GM12878 (cell line): ENCODE data around the gene REPS1. TPM values are rescaled to one million over a fixed set of nuclear protein-coding genes. Genes with fewer than 3 reads are reported as not detected.

Experiments used
- ATAC-seq: fragments of 200-7000 bp; cut with Tn5 transposase; 3 replicates; pipeline ENCODE4 v1.9.1; 2020; ENCODE audit warnings: mild to moderate bottlenecking, moderate library complexity
- BruUV-seq: library from RNA; stranded (reverse); fragments of 400-500 nt; replicated peaks from 2 replicates; lab custom pipeline; 2021; lab: Mats Ljungman, UMichigan
- CTCF ChIA-PET: fragments of 300-600 bp; sonication (Branson Sonifier 250); formaldehyde crosslinking; extraction: SDS; loops from one replicate; lab custom pipeline; 2021; ENCODE audit warnings: inconsistent platforms; lab: Yijun Ruan, JAX
- POLR2A ChIA-PET: fragments of 350-600 bp; formaldehyde crosslinking; extraction: SDS; loops from one replicate; lab custom pipeline; 2021; ENCODE audit warnings: inconsistent platforms; lab: Charles Lee
- RAD21 ChIA-PET: fragments of 300-600 bp; sonication (Branson Sonifier 250); formaldehyde crosslinking; loops from one replicate; lab custom pipeline; 2023; ENCODE audit warnings: antibody characterized with exemption; ENCODE audit not compliant: unreplicated experiment; lab: Charles Lee
- SMC1A ChIA-PET: fragments of 300-600 bp; sonication (Branson Sonifier 250); formaldehyde crosslinking; loops from one replicate; lab custom pipeline; 2023; ENCODE audit not compliant: unreplicated experiment, uncharacterized antibody; lab: Charles Lee
- DNase-seq: peaks from one replicate; pipeline ENCODE4 v3.0.0-alpha.2; 2011; ENCODE audit warnings: low read depth, low spot score
- FAIRE-seq: peaks from 3 replicates; lab custom pipeline; 2011; peaks lifted over from hg19 to GRCh38; lab: Jason Lieb, UNC
- H2AFZ ChIP-seq: 2 replicates; pipeline ENCODE4 v1.6.0; 2011; ENCODE audit warnings: low read depth, low read length, control low read depth; ENCODE audit not compliant: control insufficient read depth
- H3K27ac ChIP-seq: 2 replicates; pipeline ENCODE4 v1.5.1; 2011; ENCODE audit warnings: control low read depth; ENCODE audit not compliant: control insufficient read depth, insufficient read depth
- H3K27me3 ChIP-seq, 2 experiments: replicated peaks in 1 of 2; 2 replicates each; pipeline versions ENCODE4 v1.6.0 to v1.6.1; 2011; ENCODE audit warnings: low read length in 1 of 2; ENCODE audit not compliant: control insufficient read depth in 2 of 2, insufficient read depth in 2 of 2
- H3K36me3 ChIP-seq, 2 experiments: 2 replicates each; pipeline ENCODE4 v1.5.1; 2011; ENCODE audit warnings: low read length in 1 of 2; ENCODE audit not compliant: control insufficient read depth in 2 of 2, insufficient read depth in 2 of 2
- H3K4me1 ChIP-seq: 2 replicates; pipeline ENCODE4 v1.6.1; 2011; ENCODE audit warnings: mild to moderate bottlenecking, low read length, moderate library complexity, mixed read lengths; ENCODE audit not compliant: control insufficient read depth, insufficient read depth
- H3K4me2 ChIP-seq: 2 replicates; pipeline ENCODE4 v1.6.0; 2011; ENCODE audit warnings: control low read depth; ENCODE audit not compliant: control insufficient read depth, insufficient read depth
- H3K4me3 ChIP-seq: fragments of 200-600 bp; sonication (generic); 2 replicates; pipeline ENCODE4 v1.5.1; 2016
- H3K79me2 ChIP-seq: 2 replicates; pipeline ENCODE4 v1.6.0; 2011; ENCODE audit warnings: low read length; ENCODE audit not compliant: control insufficient read depth, insufficient read depth
- H3K9ac ChIP-seq: 2 replicates; pipeline ENCODE4 v1.8.0; 2011; ENCODE audit warnings: low read length, control low read depth, mixed read lengths; ENCODE audit not compliant: control insufficient read depth, insufficient read depth
- H3K9me3 ChIP-seq: replicated peaks from 3 replicates; pipeline ENCODE4 v1.5.1; 2011; ENCODE audit warnings: mild to moderate bottlenecking, low read length; ENCODE audit not compliant: control insufficient read depth, insufficient read depth
- H4K20me1 ChIP-seq: 2 replicates; pipeline ENCODE4 v1.6.0; 2011; ENCODE audit not compliant: control insufficient read depth, insufficient read depth
- CBFB ChIP-seq: IDR thresholded peaks from 2 replicates; pipeline ENCODE4 v1.6.1; 2016; ENCODE audit warnings: antibody characterized with exemption, low read depth
- CHD4 ChIP-seq: fragments of 200-600 bp; sonication (generic); IDR thresholded peaks from 2 replicates; pipeline ENCODE4 v1.6.1; 2016; ENCODE audit warnings: mild to moderate bottlenecking
- HDAC2 ChIP-seq: fragments of 200-600 bp; sonication (generic); IDR thresholded peaks from 2 replicates; pipeline ENCODE4 v1.6.1; 2017
- NFIC ChIP-seq: IDR thresholded peaks from 2 replicates; pipeline ENCODE4 v1.6.1; 2012; ENCODE audit warnings: low read depth, mild to moderate bottlenecking, inconsistent platforms, low read length, moderate library complexity
- POLR2A ChIP-seq: IDR thresholded peaks from 2 replicates; pipeline ENCODE4 v1.6.1; 2011; ENCODE audit warnings: low read depth, mild to moderate bottlenecking, low read length
- SIX5 ChIP-seq: IDR thresholded peaks from 2 replicates; pipeline ENCODE4 v1.6.1; 2011; ENCODE audit warnings: mild to moderate bottlenecking, low read depth, low read length, moderate library complexity; ENCODE audit not compliant: severe bottlenecking
- SPI1 ChIP-seq: IDR thresholded peaks from 2 replicates; pipeline ENCODE4 v1.6.1; 2011; ENCODE audit warnings: low read depth, mild to moderate bottlenecking, low read length, moderate library complexity, borderline replicate concordance; ENCODE audit not compliant: insufficient read depth
- WGBS: methylation state at CpG from one replicate; pipeline ENCODE4 v1.1.6; 2016; ENCODE audit warnings: low lambda C conversion rate; ENCODE audit not compliant: insufficient replicate concordance, insufficient coverage; ENCODE audit errors: missing lambda C conversion rate; 5-methylcytosine and 5-hydroxymethylcytosine counted together
- in situ Hi-C: fragments of 300-500 bp; cut with MboI; formaldehyde crosslinking; loops from 9 replicates; pipeline ENCODE4 v1.14.3; 2018; ENCODE audit warnings: mixed read lengths
- intact Hi-C: fragments of 100-400 bp; cut with micrococcal nuclease; formaldehyde crosslinking; loops from one replicate; pipeline ENCODE4 v1.14.2; 2022; ENCODE audit not compliant: unreplicated experiment
- polyA plus RNA-seq, 11 experiments: library from polyadenylated mRNA; depleted of rRNA in 4 of 11; unstranded in 6 of 11; stranded (reverse) in 5 of 11; fragments of >200 nt; fragmentation: Nextera tagmentation in 4 of 11; fragmentation: Illumina TruSeq in 1 of 11; extraction: Ambion mirVana in 4 of 11; extraction: Trizol in 1 of 11; gene quantifications; 1 replicate in 1 of 11; 2 replicates in 10 of 11; pipeline versions ENCODE4 v1.2.1 to v1.2.3, GENCODE V29; 2011 to 2016; ENCODE audit warnings: inconsistent platforms in 2 of 11, missing spikeins in 2 of 11, low read depth in 1 of 11
- total RNA-seq, 4 experiments: library from RNA; depleted of rRNA in 3 of 4; stranded (reverse); fragments of >200 nt in 3 of 4; fragmentation: Illumina TruSeq in 1 of 4; extraction: Trizol in 1 of 4; gene quantifications; 2 replicates each; pipeline versions ENCODE4 v1.2.1 to v1.2.3, GENCODE V29; 2013 to 2021
- TF ChIP-seq, protein P1 (sequence below): fragments of 450-650 bp; IDR thresholded peaks from 2 replicates; pipeline ENCODE4 v1.6.1; 2017; ENCODE audit warnings: mild to moderate bottlenecking, low read depth, inconsistent platforms; ENCODE audit not compliant: poor library complexity, severe bottlenecking
- TF ChIP-seq, protein P2 (sequence below): IDR thresholded peaks from 2 replicates; pipeline ENCODE4 v1.6.1; 2011; ENCODE audit warnings: mild to moderate bottlenecking, low read depth, low read length, moderate library complexity; ENCODE audit not compliant: insufficient replicate concordance
- TF ChIP-seq, protein P3 (sequence below): fragments of 450-650 bp; IDR thresholded peaks from 2 replicates; pipeline ENCODE4 v1.6.1; 2017; ENCODE audit warnings: mild to moderate bottlenecking, moderate library complexity

REPS1 gene
- total and polyA plus RNA-seq, 10 of the 15 experiments (the other 5 are each of a cell fraction or from before 2014, with no cell fraction given): 13.7 to 59.3 (median 31.7) TPM

DNA sequence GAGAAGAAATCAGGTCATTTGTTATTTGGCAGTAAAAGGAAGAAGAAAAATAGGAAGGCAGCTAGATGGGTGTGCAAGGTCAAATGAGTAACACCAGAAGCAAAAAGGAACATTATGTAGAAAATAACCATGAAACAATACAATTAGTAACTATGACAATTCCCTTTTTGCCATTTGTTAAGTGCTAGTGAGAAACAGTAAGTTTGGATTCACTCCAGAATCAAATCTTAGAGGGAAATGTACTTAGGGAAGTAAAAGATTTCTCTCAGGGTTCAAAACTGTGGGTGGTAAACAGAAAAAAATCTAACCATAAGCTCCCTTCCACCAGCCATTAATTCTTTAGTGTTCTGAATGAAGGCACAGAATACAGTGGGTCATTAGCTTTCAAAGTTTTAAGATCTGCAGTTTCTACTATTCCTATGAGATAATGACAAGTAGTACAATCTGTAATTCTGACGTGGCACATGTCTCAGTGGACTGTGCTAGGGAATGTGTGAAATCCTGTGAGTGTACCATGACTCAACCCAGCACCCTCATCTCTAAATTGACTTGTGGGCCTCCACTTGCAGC lies 17.1 kb downstream of the REPS1 start (continued):
- TF ChIP-seq, protein P1, sequence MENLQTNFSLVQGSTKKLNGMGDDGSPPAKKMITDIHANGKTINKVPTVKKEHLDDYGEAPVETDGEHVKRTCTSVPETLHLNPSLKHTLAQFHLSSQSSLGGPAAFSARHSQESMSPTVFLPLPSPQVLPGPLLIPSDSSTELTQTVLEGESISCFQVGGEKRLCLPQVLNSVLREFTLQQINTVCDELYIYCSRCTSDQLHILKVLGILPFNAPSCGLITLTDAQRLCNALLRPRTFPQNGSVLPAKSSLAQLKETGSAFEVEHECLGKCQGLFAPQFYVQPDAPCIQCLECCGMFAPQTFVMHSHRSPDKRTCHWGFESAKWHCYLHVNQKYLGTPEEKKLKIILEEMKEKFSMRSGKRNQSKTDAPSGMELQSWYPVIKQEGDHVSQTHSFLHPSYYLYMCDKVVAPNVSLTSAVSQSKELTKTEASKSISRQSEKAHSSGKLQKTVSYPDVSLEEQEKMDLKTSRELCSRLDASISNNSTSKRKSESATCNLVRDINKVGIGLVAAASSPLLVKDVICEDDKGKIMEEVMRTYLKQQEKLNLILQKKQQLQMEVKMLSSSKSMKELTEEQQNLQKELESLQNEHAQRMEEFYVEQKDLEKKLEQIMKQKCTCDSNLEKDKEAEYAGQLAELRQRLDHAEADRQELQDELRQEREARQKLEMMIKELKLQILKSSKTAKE: no peak

DNA sequence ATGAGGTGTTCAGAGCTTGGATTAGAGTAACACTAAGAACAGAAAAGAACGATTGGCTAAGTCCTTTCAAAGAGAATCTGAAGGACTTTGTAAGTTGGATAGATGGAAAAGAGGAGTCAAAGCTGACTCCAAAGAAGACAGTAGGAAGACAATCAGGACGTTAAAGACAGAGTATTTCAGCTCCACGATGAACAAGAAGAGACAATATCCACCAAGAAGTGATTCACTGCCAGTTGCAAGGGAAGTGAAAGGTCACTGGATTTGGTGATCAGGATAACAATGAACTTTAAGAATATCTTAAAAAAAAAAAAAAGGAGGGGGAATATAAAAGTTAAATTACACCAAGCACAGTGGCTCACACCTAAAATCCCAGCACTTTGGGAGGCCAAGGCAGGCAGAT lies 17.9 kb downstream of the REPS1 start:
- FAIRE-seq: no peak
- 97% methylated on average over 3 of the region's 3 CpGs for WGBS
- Histone ChIP-seq H3K9me3 (no peaks in the 10 kb centered on the region; the same call in 2 of the 3 replicates), H2AFZ (no peak overlapping the region), H3K9ac (no peak overlapping the region), H3K27ac (no peak overlapping the region), H3K4me3 (no peak overlapping the region), H3K36me3 (no peaks in the 10 kb centered on the region), H3K4me2 (no peak overlapping the region), H4K20me1 (no peaks in the 10 kb centered on the region), H3K79me2 (peaks cover 80% of the 10 kb centered on the region), H3K4me1 (peaks cover 16% of the 10 kb centered on the region), H3K27me3 (no peaks in the 10 kb centered on the region)
- TF ChIP-seq SIX5 (no peak), NFIC (no peak), HDAC2 (no peak), SPI1 (no peak), CHD4 (no peak), CBFB (no peak), POLR2A (no peak)
- TF ChIP-seq, protein P2, sequence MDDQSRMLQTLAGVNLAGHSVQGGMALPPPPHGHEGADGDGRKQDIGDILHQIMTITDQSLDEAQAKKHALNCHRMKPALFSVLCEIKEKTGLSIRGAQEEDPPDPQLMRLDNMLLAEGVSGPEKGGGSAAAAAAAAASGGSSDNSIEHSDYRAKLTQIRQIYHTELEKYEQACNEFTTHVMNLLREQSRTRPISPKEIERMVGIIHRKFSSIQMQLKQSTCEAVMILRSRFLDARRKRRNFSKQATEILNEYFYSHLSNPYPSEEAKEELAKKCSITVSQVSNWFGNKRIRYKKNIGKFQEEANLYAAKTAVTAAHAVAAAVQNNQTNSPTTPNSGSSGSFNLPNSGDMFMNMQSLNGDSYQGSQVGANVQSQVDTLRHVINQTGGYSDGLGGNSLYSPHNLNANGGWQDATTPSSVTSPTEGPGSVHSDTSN: no peak
- TF ChIP-seq, protein P3, sequence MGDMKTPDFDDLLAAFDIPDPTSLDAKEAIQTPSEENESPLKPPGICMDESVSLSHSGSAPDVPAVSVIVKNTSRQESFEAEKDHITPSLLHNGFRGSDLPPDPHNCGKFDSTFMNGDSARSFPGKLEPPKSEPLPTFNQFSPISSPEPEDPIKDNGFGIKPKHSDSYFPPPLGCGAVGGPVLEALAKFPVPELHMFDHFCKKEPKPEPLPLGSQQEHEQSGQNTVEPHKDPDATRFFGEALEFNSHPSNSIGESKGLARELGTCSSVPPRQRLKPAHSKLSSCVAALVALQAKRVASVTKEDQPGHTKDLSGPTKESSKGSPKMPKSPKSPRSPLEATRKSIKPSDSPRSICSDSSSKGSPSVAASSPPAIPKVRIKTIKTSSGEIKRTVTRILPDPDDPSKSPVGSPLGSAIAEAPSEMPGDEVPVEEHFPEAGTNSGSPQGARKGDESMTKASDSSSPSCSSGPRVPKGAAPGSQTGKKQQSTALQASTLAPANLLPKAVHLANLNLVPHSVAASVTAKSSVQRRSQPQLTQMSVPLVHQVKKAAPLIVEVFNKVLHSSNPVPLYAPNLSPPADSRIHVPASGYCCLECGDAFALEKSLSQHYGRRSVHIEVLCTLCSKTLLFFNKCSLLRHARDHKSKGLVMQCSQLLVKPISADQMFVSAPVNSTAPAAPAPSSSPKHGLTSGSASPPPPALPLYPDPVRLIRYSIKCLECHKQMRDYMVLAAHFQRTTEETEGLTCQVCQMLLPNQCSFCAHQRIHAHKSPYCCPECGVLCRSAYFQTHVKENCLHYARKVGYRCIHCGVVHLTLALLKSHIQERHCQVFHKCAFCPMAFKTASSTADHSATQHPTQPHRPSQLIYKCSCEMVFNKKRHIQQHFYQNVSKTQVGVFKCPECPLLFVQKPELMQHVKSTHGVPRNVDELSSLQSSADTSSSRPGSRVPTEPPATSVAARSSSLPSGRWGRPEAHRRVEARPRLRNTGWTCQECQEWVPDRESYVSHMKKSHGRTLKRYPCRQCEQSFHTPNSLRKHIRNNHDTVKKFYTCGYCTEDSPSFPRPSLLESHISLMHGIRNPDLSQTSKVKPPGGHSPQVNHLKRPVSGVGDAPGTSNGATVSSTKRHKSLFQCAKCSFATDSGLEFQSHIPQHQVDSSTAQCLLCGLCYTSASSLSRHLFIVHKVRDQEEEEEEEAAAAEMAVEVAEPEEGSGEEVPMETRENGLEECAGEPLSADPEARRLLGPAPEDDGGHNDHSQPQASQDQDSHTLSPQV: no peak
- POLR2A ChIA-PET: interaction anchor here (0.7 to 1.5 kb wide), 8 partner anchors 9 to 153 kb away, joined by 3 to 8 read pairs (median 6); no protein-coding TSS in a partner anchor
- no TSS peak for BruUV-seq
- intact Hi-C loops: no loop called here
- RAD21 ChIA-PET: interaction anchor here (0.7 to 2.2 kb wide), 6 partner anchors 14 to 155 kb away, joined by 3 to 11 read pairs (median 5); no protein-coding TSS in a partner anchor
- no peak for DNase-seq
- CTCF ChIA-PET: interaction anchor here (1.0 to 3.4 kb wide), 4 partner anchors 12 to 154 kb away, joined by 3 to 13 read pairs (median 4); no protein-coding TSS in a partner anchor
- SMC1A ChIA-PET: interaction anchor here (0.7 to 4.2 kb wide), 16 partner anchors 9 to 155 kb away, joined by 3 to 24 read pairs (median 4); no protein-coding TSS in a partner anchor
- ATAC-seq: no peak
- in situ Hi-C loops: no loop called here
